ENCODE data around the gene ZMYM2.
A peak's percentile ranks its signal among the peaks of the same experiment; 100 is the strongest.

ZMYM2 gene

GRCh38 chr13:20105161-20105689 is 146.7 kb downstream of the ZMYM2 start:
- no peak for DNase-seq (ENCODE audit: low spot score)

- no peak for DNase-seq (ENCODE audit: low spot score)
These were observed 148.2 kb downstream of the ZMYM2 start for GRCh38 chr13:20106742-20107141.

- no peak for DNase-seq (ENCODE audit: low spot score)
These were observed 150.5 kb downstream of the ZMYM2 start for GRCh38 chr13:20109037-20109436.

DNA sequence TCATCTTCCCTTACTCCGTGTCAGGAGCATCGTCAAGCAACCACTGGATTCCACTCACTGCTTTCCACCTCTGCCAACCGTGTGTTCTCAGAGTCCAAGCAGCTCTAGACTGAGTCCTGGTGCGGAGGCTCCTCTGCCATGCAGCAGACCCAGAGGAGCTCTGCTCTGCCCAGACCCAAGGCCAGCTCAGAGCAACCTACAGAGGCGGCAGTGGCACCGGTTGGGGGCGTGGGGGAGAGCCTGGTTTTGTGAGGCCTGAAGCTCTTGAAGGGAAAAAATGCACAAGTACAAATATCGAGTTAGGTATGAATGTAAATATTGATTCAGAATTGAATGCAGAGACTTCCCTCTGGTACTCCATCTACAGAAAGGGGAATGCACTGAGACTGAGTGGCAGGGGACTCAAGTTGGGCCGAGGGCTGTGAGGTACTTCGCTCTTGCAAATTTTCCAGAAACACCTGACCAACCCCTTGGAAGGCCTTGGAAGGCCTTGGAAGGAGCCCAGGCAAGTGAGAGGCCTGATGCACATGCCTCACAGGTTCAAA is 155.6 kb downstream of the ZMYM2 start:
- no peak for DNase-seq (ENCODE audit: low spot score)

GRCh38 chr13:20116213-20116612 is 157.7 kb downstream of the ZMYM2 start:
- no peak for DNase-seq (ENCODE audit: low spot score)

DNA sequence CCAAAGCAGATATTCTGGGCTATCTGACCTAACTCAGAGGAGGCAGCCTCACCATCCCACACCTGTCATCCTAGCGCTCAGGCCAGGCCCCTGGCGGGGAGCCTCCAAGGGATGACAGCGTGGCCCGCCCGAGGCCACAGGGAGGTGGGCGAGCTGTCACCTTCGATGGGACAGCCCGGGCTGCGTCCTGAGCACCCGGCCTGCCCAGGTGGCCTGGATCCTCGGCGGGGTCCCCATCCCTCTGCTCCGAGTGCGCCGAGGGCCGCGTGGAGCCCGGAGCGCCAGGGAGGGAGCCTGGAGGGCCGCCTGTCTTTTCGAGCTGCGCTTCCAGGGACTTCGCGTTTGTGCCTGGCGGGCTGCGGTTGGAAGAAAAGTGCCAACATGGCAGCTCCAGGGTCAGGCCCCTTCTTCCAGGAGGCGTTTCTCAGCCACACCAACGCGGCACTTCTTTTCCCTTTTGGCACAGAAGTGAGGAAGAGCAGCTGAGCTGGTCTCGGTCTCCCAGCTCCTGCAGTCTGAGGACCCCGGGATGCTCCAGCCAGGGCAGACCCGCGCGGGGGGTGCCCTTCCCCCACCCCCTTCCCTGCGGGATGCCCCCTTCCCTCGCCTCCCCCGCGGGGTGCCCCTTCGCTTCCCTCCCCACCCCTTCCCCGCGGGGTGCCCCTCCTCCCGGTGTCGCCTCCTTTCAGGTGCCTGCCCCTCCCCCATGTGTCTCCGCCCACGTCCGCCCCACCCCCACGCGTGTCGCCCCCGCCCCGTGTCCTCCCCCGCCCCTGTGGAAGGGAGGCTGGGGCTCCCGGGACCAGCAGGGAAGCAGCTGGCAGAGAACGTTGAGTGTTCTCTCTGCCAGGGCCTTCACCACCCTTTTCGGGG is 160.0 kb downstream of the ZMYM2 start:
- DNase-seq (ENCODE audit: low spot score): peak; percentile 16

GRCh38 chr13:20119960-20120359 is 161.4 kb downstream of the ZMYM2 start:
- DNase-seq (ENCODE audit: low spot score): no peak

DNA sequence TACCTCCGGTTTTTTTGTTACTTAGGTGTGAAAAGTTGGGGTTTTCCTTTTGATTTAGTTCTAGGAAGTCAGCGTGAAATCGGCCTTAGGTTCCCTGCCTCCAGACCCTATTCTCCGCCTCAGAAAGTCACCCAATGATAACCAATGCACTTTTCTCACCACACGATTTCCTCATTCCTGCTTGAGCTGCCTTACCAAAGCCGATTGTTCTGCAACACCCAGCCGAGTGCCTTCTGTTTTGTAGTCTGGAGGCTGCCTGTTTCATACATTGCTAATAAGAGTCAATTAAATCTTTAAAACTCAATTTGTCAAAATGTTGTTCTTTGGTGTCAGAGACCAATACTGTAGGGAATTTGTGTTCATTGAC is 162.6 kb downstream of the ZMYM2 start:
- DNase-seq (ENCODE audit: low spot score): no peak

GRCh38 chr13:20124303-20124702 is 165.8 kb downstream of the ZMYM2 start:
- DNase-seq (ENCODE audit: low spot score): no peak

DNA sequence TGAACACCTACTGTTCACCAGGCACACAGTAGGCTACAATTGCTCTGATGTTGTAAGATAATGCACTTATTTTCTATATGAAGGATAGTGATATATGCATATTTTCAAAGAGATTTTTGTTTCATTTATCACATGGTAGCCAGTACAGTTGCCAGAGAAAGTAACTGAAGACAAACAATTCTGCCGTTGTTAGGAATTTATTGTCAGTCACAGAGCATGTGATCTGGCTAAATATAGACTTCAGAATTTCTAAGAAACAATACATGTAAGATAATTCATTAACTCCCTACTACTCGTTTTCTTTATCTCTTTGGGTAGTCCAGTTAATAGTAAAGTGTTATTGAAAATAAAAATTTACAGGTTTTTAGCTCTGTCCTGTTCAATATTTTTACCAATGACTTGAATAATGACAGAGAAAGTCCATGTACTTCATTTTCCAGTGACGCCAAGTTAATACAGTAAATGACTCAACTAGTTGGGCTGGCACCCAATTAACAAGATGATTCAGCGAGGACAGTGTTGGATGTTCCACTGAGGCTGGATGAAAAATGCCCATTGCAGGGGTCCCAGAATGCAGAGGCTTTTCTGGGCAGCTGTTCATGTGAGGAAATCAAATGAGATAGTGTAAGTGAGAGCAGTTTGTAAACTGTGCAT is 166.7 kb downstream of the ZMYM2 start:
- DNase-seq (ENCODE audit: low spot score): no peak

GRCh38 chr13:20125783-20126165 is 167.2 kb downstream of the ZMYM2 start:
- DNase-seq (ENCODE audit: low spot score): no peak

- no peak for DNase-seq (ENCODE audit: low spot score)
These were observed 168.2 kb downstream of the ZMYM2 start for GRCh38 chr13:20126541-20127261.

GRCh38 chr13:20127262-20127561 is 168.7 kb downstream of the ZMYM2 start:
- no peak for DNase-seq (ENCODE audit: low spot score)

GRCh38 chr13:20127562-20128458 is 169.3 kb downstream of the ZMYM2 start:
- no peak for DNase-seq (ENCODE audit: low spot score)

- no peak for DNase-seq (ENCODE audit: low spot score)
These were observed 170.0 kb downstream of the ZMYM2 start for GRCh38 chr13:20128459-20128931.

DNA sequence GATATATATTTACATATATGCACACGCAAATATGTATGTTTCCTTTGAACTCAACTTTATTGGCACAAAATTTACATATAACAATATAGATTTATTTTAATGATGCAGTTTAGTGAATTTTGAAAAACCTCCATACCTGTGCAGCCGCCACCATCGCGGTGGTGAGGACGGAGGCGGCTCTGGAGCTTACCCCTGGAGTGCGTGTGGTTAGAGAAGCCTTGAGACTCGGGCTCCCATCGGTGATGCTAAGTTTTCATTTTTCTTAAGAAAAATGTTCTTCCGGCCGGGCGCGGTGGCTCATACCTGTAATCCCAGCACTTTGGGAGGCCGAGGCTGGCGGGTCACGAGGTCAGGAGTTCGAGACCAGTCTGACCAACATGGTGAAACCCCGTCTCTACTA is 170.5 kb downstream of the ZMYM2 start:
- DNase-seq (ENCODE audit: low spot score): no peak

DNA sequence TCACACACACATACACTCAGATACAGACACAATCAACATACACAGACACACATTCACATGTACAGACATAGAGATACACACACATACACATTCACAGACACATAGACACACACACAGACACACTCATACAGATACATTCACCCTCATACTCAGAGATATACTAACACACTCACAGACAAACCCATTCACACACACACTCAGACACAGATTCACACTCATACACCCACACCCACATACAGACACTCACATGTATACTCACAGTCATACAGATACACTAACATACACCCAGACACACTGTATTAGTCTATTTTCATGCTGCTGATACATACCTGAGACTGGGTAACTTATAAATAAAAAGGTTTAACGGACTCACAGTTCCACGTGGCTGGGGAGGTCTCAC is 171.5 kb downstream of the ZMYM2 start:
- no peak for DNase-seq (ENCODE audit: low spot score)

DNA sequence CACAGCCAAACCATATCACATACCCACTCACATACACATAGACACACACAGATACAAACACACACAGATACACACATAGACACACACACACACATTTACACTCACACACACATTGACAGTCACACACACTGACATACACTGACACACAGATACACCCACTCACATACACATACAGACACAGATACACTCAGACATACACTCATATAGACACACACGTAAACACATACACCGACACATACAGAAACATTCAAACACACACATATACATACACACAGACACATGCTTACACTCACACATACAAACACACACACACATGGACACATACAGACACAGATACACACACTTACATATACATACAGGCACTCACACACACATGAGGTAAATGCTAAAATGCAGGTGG is 172.1 kb downstream of the ZMYM2 start:
- no peak for DNase-seq (ENCODE audit: low spot score)

- DNase-seq (ENCODE audit: low spot score): no peak
These were observed 172.7 kb downstream of the ZMYM2 start for GRCh38 chr13:20131057-20131832.

GRCh38 chr13:20132052-20132634 is 173.6 kb downstream of the ZMYM2 start:
- DNase-seq (ENCODE audit: low spot score): no peak
